Immature natural killer cell (primary cell): ENCODE measurements around the gene CD47. TPM values are rescaled to one million over a fixed set of nuclear protein-coding genes. Genes with fewer than 3 reads are reported as not detected.

ENCODE experiments used
- DNase-seq, 3 donors: peaks; one replicate each; pipeline ENCODE4 v3.0.0; 2022; ENCODE audit warnings: mixed read lengths in 1 of 3
- H3K27ac Mint-ChIP-seq, 6 donors: one replicate each; pipeline ENCODE4 v1.8.0; 2020; ENCODE audit warnings: mixed read lengths in 6 of 6, mild to moderate bottlenecking in 5 of 6, inconsistent platforms in 4 of 6, moderate library complexity in 3 of 6
- H3K27me3 Mint-ChIP-seq, 3 donors: one replicate each; pipeline ENCODE4 v1.8.0; 2020 to 2021; ENCODE audit warnings: low read depth in 3 of 3, mild to moderate bottlenecking in 3 of 3, mixed read lengths in 3 of 3, moderate library complexity in 3 of 3, inconsistent platforms in 1 of 3
- H3K36me3 Mint-ChIP-seq, 3 donors: one replicate each; pipeline ENCODE4 v1.8.0; 2020; ENCODE audit warnings: mixed read lengths in 3 of 3, inconsistent platforms in 2 of 3, mild to moderate bottlenecking in 2 of 3
- H3K4me1 Mint-ChIP-seq, 2 donors: one replicate each; pipeline ENCODE4 v1.8.0; 2020; ENCODE audit warnings: inconsistent platforms in 2 of 2, mild to moderate bottlenecking in 2 of 2, mixed read lengths in 2 of 2, moderate library complexity in 1 of 2
- H3K4me3 Mint-ChIP-seq, 5 donors: one replicate each; pipeline ENCODE4 v1.8.0; 2020; ENCODE audit warnings: mild to moderate bottlenecking in 5 of 5, mixed read lengths in 5 of 5, inconsistent platforms in 3 of 5, moderate library complexity in 3 of 5
- H3K9me3 Mint-ChIP-seq, 6 donors: one replicate each; pipeline ENCODE4 v1.8.0; 2020; ENCODE audit warnings: mild to moderate bottlenecking in 6 of 6, mixed read lengths in 6 of 6, inconsistent platforms in 4 of 6, moderate library complexity in 3 of 6
- polyA plus RNA-seq, 3 donors: library from polyadenylated mRNA; unstranded; fragments of 300-500 nt; fragmentation: Illumina TruSeq; gene quantifications; one replicate each; pipeline ENCODE4 v1.2.3, GENCODE V29; 2021

CD47 gene
- polyA plus RNA-seq, 3 donors from 2014 or later: 291 to 313 (median 291) TPM

DNA sequence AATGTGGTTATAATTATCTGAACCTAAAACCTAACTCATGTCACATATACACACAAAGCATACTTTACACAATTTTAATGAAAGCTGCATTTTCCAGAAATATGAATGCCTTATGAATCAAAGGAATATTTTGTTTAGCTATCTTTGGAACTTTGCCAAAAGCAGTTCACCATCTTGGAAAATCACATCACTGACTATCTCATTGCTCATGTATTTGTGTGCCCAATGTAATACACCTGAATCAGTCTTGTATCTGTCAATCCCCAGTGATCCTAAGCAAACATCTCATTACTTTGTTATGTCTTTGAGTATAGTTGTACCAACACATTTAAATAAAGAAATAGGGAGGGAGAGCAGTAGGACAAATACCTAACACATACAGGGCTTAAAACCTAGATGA is 15.6 kb upstream of the CD47 start:
- Mint-ChIP-seq H3K4me3 (no peak overlapping the region), H3K4me1 (peaks cover 25 to 26% of the 10 kb centered on the region in 2 donors), H3K36me3 (peaks cover 0 to 18% (median 10%) of the 10 kb centered on the region in 3 donors), H3K9me3 (no peaks in the 10 kb centered on the region), H3K27ac (no peak overlapping the region), H3K27me3 (peaks cover 3 to 4% (median 4%) of the 10 kb centered on the region in 3 donors)
- DNase-seq: no peak

DNA sequence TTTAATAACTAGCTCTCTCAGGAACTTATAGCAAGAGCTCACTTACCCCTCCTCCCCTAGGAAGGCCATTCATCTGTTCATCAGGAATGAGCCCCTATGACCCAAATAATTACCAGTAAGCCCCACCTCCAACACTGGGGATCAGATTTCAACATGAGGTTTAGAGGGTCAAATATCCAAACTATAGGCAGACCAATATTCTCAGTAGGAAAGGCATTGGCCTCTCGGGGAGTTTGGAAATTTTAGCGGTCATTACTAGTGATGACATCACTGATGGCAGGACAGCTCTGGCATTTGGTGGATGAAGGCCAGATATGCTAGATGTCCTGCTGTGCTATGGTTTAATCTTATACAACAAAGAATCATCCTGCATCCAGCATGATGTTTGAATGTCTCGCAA is 15.2 kb upstream of the CD47 start:
- no peak for DNase-seq
- Mint-ChIP-seq H3K27ac (no peak overlapping the region), H3K9me3 (no peaks in the 10 kb centered on the region), H3K27me3 (peaks cover 3 to 4% (median 4%) of the 10 kb centered on the region in 3 donors), H3K4me1 (peaks cover 29 to 31% of the 10 kb centered on the region in 2 donors), H3K36me3 (peaks cover 0 to 18% (median 10%) of the 10 kb centered on the region in 3 donors), H3K4me3 (no peak overlapping the region)

DNA sequence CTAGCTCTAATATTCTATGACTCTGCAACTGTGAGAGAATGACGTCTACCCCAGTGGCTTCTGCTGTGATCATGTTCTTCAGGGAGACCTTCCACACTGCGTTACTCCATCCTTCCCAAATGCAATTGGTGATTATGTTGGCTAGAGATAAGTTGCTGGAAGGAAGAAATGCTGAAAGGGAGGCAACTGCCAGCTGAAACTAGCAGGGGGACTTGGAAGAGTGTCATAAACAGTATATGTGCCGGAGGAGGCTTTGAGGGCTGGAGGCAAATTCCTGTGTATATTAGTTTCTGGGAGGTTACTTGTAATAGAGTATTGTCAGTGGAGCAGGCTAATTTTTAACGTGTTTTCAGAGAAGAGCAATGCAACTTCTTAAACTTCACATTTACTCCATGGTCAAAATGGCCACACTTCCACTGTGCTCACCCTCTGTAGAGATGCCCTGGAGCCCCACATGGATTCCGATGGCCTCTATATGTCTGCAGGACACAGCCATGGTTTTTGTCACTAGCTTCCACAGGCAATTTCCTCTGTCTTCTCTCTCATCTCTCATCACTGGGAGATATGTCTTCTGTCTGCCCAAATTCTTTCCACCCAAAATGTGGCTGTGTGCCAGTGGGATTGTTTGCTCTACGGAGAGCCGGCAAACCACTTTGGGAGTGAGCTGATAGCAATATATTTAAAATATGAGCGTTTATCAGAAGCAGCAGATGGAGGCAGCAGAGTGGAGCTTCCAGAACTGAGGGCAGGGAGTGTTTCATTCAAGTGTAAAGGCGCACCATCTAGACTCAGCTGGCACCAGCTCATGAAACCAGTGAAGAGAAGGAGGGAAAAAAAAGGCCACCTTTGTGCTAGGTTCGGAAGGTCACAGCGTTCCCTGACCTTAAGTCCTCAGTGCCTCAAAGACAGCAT is 13.3 kb upstream of the CD47 start:
- DNase-seq: no peak
- peak overlapping the region in 3 of 6 donors; percentile 26 to 97 (median 63) for H3K27ac Mint-ChIP-seq
- peaks cover under 1 to 14% (median 5%) of the 10 kb centered on the region in 3 donors for H3K27me3 Mint-ChIP-seq
- no peak overlapping the region for H3K4me3 Mint-ChIP-seq
- H3K36me3 Mint-ChIP-seq: peaks cover 0 to 11% (median 5%) of the 10 kb centered on the region in 3 donors
- H3K4me1 Mint-ChIP-seq: peaks cover 48 to 50% of the 10 kb centered on the region in 2 donors
- no peaks in the 10 kb centered on the region for H3K9me3 Mint-ChIP-seq

DNA sequence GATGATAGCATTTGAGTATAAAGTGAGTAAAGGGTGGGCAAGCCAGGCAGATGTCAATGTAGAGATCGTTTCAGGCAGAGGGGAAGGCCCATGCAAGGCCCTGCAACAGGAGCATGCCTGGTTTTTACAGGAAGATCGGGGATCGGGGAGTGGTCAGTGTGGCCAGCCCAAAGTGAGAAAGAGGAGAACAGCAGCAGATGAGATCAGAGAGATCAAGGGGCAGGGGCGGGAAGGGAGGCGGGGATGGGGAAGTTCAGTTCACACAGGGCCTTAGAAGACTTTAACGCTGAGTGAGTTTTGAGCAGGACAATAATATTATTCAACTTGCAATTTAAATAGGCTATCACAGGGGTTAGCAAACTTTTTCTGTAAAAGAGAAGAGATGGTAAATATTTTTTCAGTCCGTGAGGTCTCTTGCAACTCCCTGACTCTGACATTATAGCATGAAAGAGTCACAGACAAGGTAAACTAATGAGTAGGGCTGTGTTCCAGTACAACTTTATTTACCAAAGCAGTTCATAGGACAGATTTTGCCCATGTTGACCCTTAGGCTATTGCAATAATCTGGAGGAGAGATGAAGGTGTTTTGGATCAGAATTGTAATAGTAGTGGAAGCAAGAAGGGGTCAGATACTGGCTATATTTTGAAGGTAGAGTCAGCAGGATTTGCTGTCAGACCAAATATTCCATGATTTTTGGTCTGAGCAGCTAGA is 12.4 kb upstream of the CD47 start:
- no peak for DNase-seq
- Mint-ChIP-seq H3K27ac (peak overlapping the region; percentile 63 to 100 (median 72)), H3K27me3 (peaks cover 3 to 16% (median 7%) of the 10 kb centered on the region in 3 donors), H3K4me3 (peak overlapping the region; percentile 9 to 40 (median 16)), H3K36me3 (peaks cover 0 to 8% (median 5%) of the 10 kb centered on the region in 3 donors), H3K9me3 (no peaks in the 10 kb centered on the region), H3K4me1 (peaks cover 58 to 59% of the 10 kb centered on the region in 2 donors)

DNA sequence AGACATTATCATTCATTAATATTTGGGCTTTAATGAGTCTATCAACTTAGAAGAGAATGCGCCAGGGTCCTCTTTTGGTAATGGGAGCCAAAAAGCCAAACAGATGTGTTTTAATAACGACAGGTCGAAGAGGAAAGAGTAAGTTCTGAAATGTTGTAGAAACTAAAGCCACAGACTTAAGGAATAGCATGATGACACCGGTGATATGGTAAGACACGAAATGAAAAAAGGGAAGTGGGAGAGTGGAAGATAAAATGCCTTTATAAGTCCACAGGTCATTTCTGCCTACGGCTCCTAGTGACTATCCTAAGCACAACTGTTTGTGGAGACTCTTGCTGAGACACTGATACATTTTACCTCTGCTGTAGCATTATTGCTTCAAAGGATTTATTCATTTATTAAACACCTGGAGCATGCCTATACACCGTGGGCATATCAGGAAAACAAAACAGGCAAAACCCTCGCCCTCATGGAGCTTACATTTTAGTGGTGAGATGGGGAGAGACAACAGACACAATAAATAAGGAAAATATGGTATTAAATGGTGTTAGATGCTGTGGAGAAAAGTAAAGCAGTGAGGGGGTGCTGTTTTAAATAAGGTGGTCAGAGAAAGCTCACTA is 11.7 kb upstream of the CD47 start:
- DNase-seq: no peak
- Mint-ChIP-seq H3K36me3 (peaks cover 0 to 4% (median under 1%) of the 10 kb centered on the region in 3 donors), H3K27ac (peak overlapping the region; percentile 67 to 100 (median 84)), H3K4me1 (peaks cover 64 to 66% of the 10 kb centered on the region in 2 donors), H3K27me3 (peaks cover 3 to 15% (median 7%) of the 10 kb centered on the region in 3 donors), H3K4me3 (peak overlapping the region; percentile 9 to 40 (median 16)), H3K9me3 (no peaks in the 10 kb centered on the region)

DNA sequence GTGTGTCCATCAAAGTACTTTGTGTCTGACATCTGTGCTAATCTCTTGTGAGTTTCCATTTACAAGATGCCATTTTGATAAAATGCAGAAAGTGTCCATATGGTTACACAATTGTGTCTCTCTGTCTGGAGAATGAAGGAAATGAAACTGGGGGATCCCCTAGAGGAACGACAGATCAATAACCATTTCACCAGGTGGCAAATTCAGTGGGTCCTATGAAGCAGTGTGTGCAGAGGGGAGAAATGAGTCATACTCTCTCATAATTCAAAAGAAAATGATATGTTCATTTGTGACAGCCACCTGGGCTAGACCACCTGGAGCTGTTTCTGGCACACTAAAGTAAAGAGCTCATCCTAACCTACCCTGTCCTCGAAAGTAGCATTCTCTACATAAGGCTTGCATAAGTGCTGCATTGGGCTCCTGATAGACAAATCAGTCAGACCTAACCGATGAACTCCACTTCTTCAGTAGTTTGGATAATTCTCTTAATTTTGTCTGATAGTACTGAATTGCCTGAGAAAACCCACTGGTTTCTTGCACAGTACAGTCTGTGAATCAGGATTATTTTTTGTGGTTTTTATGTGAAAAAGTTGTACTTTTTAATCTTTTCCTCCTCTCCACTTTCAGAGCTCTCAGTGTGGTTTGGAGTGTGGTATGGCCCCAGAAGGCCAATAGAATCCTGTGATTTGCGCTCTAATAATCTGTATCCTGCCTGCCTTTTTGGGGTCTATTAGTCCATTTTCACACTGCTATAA is 10.3 kb upstream of the CD47 start:
- peaks cover 0 to 4% (median 0%) of the 10 kb centered on the region in 3 donors for H3K36me3 Mint-ChIP-seq
- H3K9me3 Mint-ChIP-seq: no peaks in the 10 kb centered on the region
- H3K4me3 Mint-ChIP-seq: peak overlapping the region; percentile 47 to 84 (median 80)
- H3K27ac Mint-ChIP-seq: peak overlapping the region; percentile 94 to 100 (median 97)
- DNase-seq: peak in 2 of 3 donors; percentile 31 to 46
- peaks cover 3 to 15% (median 7%) of the 10 kb centered on the region in 3 donors for H3K27me3 Mint-ChIP-seq
- peaks cover 79 to 80% of the 10 kb centered on the region in 2 donors for H3K4me1 Mint-ChIP-seq

DNA sequence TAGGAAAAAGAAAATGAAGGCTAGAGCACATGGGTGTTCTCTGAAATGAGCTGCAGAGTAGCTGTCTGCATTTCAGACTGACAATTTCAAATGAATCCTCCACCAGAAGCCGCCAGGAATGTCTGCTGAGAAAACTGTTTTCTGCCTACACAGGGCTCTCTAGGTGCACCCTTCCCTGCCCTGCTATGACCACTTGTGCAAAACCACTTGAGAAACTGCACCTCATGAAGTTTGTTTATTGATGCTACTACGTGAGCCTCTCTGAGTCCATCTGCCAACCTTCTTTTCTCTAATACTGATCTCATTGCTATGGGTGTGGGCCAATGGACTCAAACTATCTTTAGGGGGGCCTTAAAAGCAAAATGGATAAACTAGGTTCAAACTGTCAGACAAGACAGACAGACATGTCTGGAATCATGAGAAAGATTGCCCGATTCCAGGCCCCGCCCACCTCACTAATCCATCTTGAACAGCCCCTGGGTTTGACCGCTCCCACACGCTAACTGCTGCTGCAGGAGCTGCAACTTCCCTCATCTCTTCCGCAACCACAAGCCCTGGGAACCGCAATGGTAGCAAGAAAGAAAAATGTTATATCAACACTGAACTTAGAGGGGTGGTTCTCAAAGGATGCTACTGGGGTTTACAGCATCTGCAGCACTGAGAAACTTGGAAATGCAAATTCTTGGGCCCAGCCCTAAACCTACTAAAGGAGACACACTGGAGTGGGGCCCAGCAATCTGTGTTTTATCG is 9.0 kb upstream of the CD47 start:
- H3K27ac Mint-ChIP-seq: peak overlapping the region; percentile 94 to 100 (median 97)
- H3K4me1 Mint-ChIP-seq: peaks cover 82 to 84% of the 10 kb centered on the region in 2 donors
- H3K36me3 Mint-ChIP-seq: no peaks in the 10 kb centered on the region
- no peaks in the 10 kb centered on the region for H3K9me3 Mint-ChIP-seq
- H3K27me3 Mint-ChIP-seq: peaks cover 3 to 15% (median 7%) of the 10 kb centered on the region in 3 donors
- H3K4me3 Mint-ChIP-seq: peak overlapping the region; percentile 72 to 84 (median 80)
- peak; percentile 79 to 91 (median 83) for DNase-seq

DNA sequence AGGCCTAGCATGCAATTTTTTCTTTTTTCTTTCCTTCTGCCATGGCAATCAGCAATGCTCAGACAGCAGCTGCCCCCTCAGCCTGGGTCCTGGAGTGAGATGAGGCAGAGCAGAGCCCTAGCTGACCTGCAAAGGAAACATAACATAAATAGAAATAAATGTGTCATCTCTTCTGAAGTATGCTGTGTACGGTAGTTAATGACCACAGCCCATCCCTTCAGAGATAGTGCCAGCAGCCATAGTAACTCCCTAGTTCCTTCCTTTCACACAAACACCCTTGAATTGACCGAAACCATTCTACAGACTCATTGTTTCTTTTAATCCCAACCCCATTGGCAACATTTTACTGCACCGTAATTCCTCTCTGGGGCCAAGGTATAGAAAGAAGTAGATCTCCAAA is 8.4 kb upstream of the CD47 start:
- peaks cover 3 to 15% (median 5%) of the 10 kb centered on the region in 3 donors for H3K27me3 Mint-ChIP-seq
- peak; percentile 62 to 75 (median 72) for DNase-seq
- peak overlapping the region; percentile 94 to 100 (median 97) for H3K27ac Mint-ChIP-seq
- peak overlapping the region; percentile 72 to 84 (median 80) for H3K4me3 Mint-ChIP-seq
- no peaks in the 10 kb centered on the region for H3K36me3 Mint-ChIP-seq
- H3K9me3 Mint-ChIP-seq: no peaks in the 10 kb centered on the region
- peaks cover 84 to 88% of the 10 kb centered on the region in 2 donors for H3K4me1 Mint-ChIP-seq

DNA sequence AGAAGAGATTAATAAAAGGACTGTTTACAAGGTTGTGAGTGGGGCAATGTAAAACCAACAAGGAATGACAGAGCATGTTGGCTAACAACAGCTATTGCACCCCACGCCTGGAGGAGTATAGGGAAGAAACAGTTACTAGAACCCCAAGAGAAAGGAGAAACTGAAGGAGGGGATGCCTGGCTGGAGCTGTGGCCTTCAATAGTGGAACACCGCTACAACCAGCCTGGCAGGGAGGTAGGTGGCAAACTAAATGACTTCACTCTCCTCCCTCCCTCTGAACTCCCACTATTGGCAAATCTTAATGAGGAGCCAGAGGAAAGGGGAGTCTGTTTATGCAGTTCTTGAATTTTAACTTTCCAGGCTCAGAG is 7.2 kb upstream of the CD47 start:
- Mint-ChIP-seq H3K4me3 (peak overlapping the region in 4 of 5 donors; percentile 11 to 82 (median 26)), H3K27me3 (peaks cover 3 to 15% (median 9%) of the 10 kb centered on the region in 3 donors), H3K4me1 (peaks cover 82 to 85% of the 10 kb centered on the region in 2 donors), H3K27ac (peak overlapping the region; percentile 94 to 100 (median 97)), H3K36me3 (no peaks in the 10 kb centered on the region), H3K9me3 (no peaks in the 10 kb centered on the region)
- DNase-seq: no peak

DNA sequence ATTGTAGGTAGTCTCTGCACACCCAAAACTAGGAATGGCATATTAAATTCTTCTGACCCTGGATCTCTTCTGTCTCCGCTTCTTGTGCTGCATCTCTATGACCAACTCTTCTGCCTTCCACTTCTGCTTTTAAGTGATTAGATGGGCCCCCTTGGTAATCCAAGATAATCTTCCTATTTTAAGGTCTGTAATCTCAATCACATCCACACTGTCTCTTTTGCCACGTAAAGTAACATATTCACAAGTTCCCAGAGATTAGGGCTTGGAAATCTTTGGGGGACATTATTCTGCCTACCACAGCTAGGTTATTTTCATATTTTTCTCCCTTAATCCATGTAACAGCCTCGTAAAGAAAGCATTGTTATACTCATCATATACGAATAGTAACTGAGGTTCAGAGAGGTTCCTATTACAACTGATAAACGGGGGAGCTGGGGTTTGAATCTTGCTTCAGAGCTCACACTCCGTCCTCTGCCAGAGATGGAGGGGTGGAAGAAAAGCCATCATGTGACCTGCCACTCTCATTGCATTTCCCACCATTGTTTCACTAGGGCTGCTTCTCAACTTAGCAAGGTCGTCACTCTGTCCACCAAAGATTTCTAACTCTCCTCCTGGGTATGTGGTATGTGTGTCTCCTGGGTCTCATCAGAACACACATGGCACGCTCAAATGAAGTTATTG is 6.6 kb upstream of the CD47 start:
- DNase-seq: no peak
- no peaks in the 10 kb centered on the region for H3K36me3 Mint-ChIP-seq
- no peaks in the 10 kb centered on the region for H3K9me3 Mint-ChIP-seq
- H3K27ac Mint-ChIP-seq: peak overlapping the region; percentile 94 to 100 (median 97)
- peaks cover 3 to 15% (median 9%) of the 10 kb centered on the region in 3 donors for H3K27me3 Mint-ChIP-seq
- H3K4me3 Mint-ChIP-seq: peak overlapping the region; percentile 46 to 82 (median 58)
- H3K4me1 Mint-ChIP-seq: peaks cover 82 to 85% of the 10 kb centered on the region in 2 donors

DNA sequence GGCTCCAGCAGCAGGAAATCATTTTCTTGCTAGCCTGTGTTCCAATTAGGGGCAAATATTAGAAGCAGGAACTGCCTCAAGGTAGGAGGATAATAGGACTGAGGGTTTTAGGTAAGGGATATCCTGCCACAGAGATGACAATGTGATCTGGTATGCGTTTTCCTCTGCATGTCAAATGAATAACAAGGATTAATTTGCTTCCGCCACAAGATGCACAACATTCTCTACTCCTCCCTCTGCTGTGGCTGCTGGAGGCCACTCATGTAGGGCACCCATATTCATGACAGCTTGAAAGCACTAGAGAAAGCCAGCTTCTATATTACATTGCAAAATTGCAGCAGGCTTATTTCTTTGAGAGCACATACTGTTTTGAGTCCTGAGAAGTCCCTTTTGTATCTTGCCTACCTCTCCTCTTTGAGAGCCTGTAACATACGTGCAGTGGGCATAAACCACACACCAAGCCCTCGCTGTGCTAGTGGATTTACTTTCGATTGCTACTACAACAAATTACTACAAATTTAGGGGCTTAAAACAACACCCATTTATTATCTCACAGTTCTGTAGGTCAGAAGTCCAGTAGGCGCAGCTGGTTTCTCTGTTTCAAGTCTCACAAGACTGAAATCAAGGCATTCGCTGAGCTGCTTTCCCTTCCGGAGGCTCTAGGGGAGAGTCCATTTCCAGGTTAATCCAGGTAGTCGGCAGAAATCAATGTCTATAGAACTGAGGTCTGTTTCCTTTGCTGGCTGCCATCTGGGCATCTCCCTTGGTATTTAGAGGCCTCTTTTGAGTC is 5.9 kb upstream of the CD47 start:
- peak overlapping the region; percentile 46 to 82 (median 58) for H3K4me3 Mint-ChIP-seq
- peak overlapping the region; percentile 93 to 100 (median 96) for H3K27ac Mint-ChIP-seq
- DNase-seq: peak in 2 of 3 donors; percentile 51 to 57
- H3K4me1 Mint-ChIP-seq: peaks cover 82 to 85% of the 10 kb centered on the region in 2 donors
- H3K9me3 Mint-ChIP-seq: no peaks in the 10 kb centered on the region
- peaks cover 0 to under 1% (median 0%) of the 10 kb centered on the region in 3 donors for H3K36me3 Mint-ChIP-seq
- peaks cover 10 to 21% (median 13%) of the 10 kb centered on the region in 3 donors for H3K27me3 Mint-ChIP-seq
